Heart left ventricle (tissue), 16 donors: Measurements from ENCODE around the gene PACS2. TPM values are rescaled to one million over a fixed set of nuclear protein-coding genes. Genes with fewer than 3 reads are reported as not detected.
"Not testable (repeated sequence)": the region's sequence is repeated elsewhere in the genome, so short reads cannot be mapped to it uniquely, and the experiment has no call there.

Experiments used
- ATAC-seq, 4 donors: fragments of 200-7000 bp; cut with Tn5 transposase; one replicate each; pipeline ENCODE4 v1.9.1; 2020 to 2022; ENCODE audit warnings: moderate library complexity in 4 of 4, mild to moderate bottlenecking in 3 of 4, moderate number of reproducible peaks in 1 of 4
- DNase-seq, 5 donors: peaks; one replicate each; pipeline ENCODE4 v3.0.0-alpha.2; 2020
- H3K27ac ChIP-seq, 12 donors: fragments of 200-600 bp; sonication (generic) in 4 of 12; one replicate each; pipeline versions ENCODE4 v1.5.0 to v1.8.0; 2016 to 2022; ENCODE audit warnings: mild to moderate bottlenecking in 2 of 12
- H3K27me3 ChIP-seq, 9 donors: fragments of 200-600 bp; sonication (generic) in 2 of 9; one replicate each; pipeline versions ENCODE4 v1.5.1 to v1.8.0; 2016 to 2022; ENCODE audit warnings: mild to moderate bottlenecking in 3 of 9
- H3K36me3 ChIP-seq, 9 donors: fragments of 200-600 bp; sonication (generic) in 2 of 9; one replicate each; pipeline versions ENCODE4 v1.5.0 to v1.8.0; 2018 to 2022; ENCODE audit warnings: mild to moderate bottlenecking in 2 of 9
- H3K4me1 ChIP-seq, 12 donors: fragments of 200-600 bp; sonication (generic) in 4 of 12; one replicate each; pipeline versions ENCODE4 v1.5.0 to v1.8.0; 2016 to 2022; ENCODE audit warnings: mild to moderate bottlenecking in 3 of 12
- H3K4me3 ChIP-seq, 12 donors: fragments of 200-600 bp; sonication (generic) in 4 of 12; one replicate each; pipeline versions ENCODE4 v1.5.0 to v1.8.0; 2017 to 2022; ENCODE audit warnings: mild to moderate bottlenecking in 9 of 12, moderate library complexity in 4 of 12
- H3K9me3 ChIP-seq, 12 donors: fragments of 200-600 bp; sonication (generic) in 4 of 12; one replicate each; pipeline versions ENCODE4 v1.5.0 to v1.8.0; 2016 to 2022; ENCODE audit warnings: mild to moderate bottlenecking in 1 of 12
- CTCF ChIP-seq, 12 donors: fragments of 200-600 bp; sonication (generic) in 4 of 12; IDR thresholded peaks; one replicate each; pipeline versions ENCODE4 v1.5.0 to v1.8.0; 2018 to 2022; ENCODE audit warnings: antibody characterized with exemption in 12 of 12, mild to moderate bottlenecking in 5 of 12
- POLR2A ChIP-seq, 2 donors: fragments of 450-650 bp; IDR thresholded peaks; one replicate each; pipeline ENCODE4 v1.6.1; 2017; ENCODE audit warnings: antibody characterized with exemption in 2 of 2, mild to moderate bottlenecking in 2 of 2, moderate library complexity in 2 of 2
- WGBS, 4 donors: extraction: QIAGEN DNeasy Blood & Tissue Kit in 2 of 4; methylation state at CpG; one replicate each; pipeline versions ENCODE4 v1.1.5 to v1.1.7; 2013 to 2018; 5-methylcytosine and 5-hydroxymethylcytosine counted together
- intact Hi-C, 10 donors: fragments of 100-400 bp; cut with DNase I; formaldehyde crosslinking; loops; one replicate each; pipeline versions ENCODE4 v1.11.1 to v1.14.2; 2022
- polyA plus RNA-seq, 2 donors: library from polyadenylated mRNA; stranded (reverse); fragments of 200-250 nt; gene quantifications; one replicate each; pipeline ENCODE4 v1.2.3, GENCODE V29; 2013
- total RNA-seq, 9 donors: library from RNA; depleted of rRNA in 2 of 9; stranded (reverse); fragments of >200 nt in 2 of 9; fragmentation: NEBNext Ultra II Directional in 3 of 9; extraction: Animal tissue kit (Norgen Biotek cat#: 25700) in 3 of 9; gene quantifications; one replicate each; pipeline versions ENCODE4 v1.1.0 to v1.2.4, GENCODE V29; 2016 to 2023
- donor health status: ischemic (EF 13 %, LVEDD 7.1; RV severe dilation, severe dysfunction).
- donor health status: healthy with polysubstance abuse.
- donor health status: DM: no; HTN: yes; CAD: no.
- donor health status: DM: no; HTN: no; CAD: no.
- donor health status: ischemic (EF 25% LVEDD 6.9; RV normal size, moderate dysfunction).
- donor health status: ischemic (EF 25% LVEDD 5.7; RV mildly dilated, moderate dysfunction).
- donor health status: healthy.
- donor health status: DM: yes; HTN: yes; CAD: no.
- donor health status: ischemic (EF 35%, LVEDD 5.7; RV mildly dilated, moderate dysfunction).
- donor health status: nonischemic (EF 11% LVEDD 7.7; RV severe dilation, severe dysfunction).
- donor health status: DM: yes; HTN: yes; CAD: no.
- donor health status: PGD.
- donor health status: ischemic (EF 29% LVEDD 5.4; RV normal size, mild dysfunction).
- donor health status: nonischemic (EF 23%, LVEDD 6.1; RV moderate dilation, normal function).

The PACS2 gene
- total and polyA plus RNA-seq, 11 donors, result 47.3 to 90.3 (median 60.8) TPM

- Histone ChIP-seq H3K9me3 (no peaks in the 10 kb centered on the region), H3K27me3 (no peaks in the 10 kb centered on the region), H3K36me3 (peaks cover 0 to 43% (median 17%) of the 10 kb centered on the region in 9 donors), H3K4me3 (no peak overlapping the region), H3K4me1 (no peaks in the 10 kb centered on the region), H3K27ac (no peak overlapping the region)
- 95 to 97% (median 96%) methylated on average over 16 to 17 of the region's 17 CpGs for WGBS, 4 donors
- TF ChIP-seq CTCF (IDR thresholded peaks at IDR 0.05) (no peak), POLR2A (IDR thresholded peaks at IDR 0.05) (no peak)
- intact Hi-C loops, result loop anchor here in 2 of 10 donors (10.0 kb wide), 1 partner anchor 73 kb away; no protein-coding TSS in a partner anchor
- DNase-seq (no peak), ATAC-seq (no peak)
These were observed 43.1 kb downstream of the PACS2 start for GRCh38 chr14:105357626-105358025.

DNA sequence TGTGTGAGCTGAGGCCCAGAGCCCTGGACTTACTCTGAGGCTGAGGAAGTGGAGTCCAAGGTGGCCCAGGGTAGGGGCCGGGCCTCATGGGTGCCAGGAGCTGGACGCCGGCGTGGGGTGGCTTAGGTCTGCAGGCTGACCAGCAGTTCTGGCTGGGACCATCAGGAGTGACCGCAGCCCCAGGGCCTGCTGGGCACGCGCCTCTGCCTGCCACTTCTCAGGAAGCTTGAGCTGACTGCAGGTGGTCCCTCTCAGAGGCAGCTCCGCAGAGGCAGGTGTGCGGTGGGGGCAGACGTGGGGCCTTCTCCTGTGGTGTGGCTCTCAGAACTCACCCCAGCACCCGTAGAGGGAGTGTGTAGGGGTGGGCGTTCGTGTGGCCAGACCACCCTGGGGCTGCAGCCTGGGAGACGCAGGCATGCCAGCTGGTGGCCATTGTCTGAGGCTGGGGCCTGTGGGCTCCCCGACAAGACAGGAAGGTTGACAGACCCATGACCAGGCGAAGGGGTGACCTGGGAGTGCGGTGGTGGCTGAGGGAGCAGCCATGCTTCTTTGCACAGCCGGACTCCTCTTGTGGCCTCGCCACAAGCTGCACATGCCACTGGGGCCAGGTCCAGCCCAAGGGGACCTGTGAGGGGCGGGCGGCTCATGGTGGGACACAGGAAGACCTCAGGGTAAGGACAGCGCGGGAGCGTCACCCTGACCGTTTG lies 43.7 kb downstream of the PACS2 start:
- DNase-seq, result no peak
- TF ChIP-seq CTCF (IDR thresholded peaks at IDR 0.05), result no peak
- TF ChIP-seq POLR2A (IDR thresholded peaks at IDR 0.05), result no peak
- H3K4me1 ChIP-seq, result no peaks in the 10 kb centered on the region
- 93 to 96% (median 95%) methylated on average over 18 to 25 of the region's 25 CpGs for WGBS, 4 donors
- no peaks in the 10 kb centered on the region for H3K9me3 ChIP-seq
- H3K36me3 ChIP-seq, result peaks cover 0 to 43% (median 17%) of the 10 kb centered on the region in 9 donors
- intact Hi-C loops, result loop anchor here in 2 of 10 donors (10.0 kb wide), 1 partner anchor 73 kb away; no protein-coding TSS in a partner anchor
- peak in 1 of 4 donors; percentile 25 for ATAC-seq
- no peak overlapping the region for H3K4me3 ChIP-seq
- H3K27ac ChIP-seq, result no peak overlapping the region
- no peaks in the 10 kb centered on the region for H3K27me3 ChIP-seq

DNA sequence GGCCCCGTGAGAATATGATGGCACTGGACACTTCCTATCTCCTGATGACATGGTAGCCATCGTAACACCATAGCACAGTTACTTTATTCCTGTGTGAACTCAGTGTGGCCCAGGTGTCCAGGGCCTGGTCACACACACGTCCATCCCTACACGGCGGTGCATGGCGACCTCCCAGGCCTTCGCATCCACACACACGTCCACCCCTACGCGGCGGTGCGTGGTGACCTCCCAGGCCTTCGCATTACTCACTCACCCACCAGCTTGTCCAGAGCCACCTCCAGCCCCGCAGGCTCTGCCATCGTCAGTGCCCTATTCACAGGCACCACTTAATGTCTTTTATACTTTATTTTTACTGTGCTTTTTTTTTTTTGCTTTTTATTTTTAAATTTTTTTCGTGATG lies 44.4 kb downstream of the PACS2 start:
- Histone ChIP-seq H3K27ac (no peak overlapping the region), H3K27me3 (no peaks in the 10 kb centered on the region), H3K36me3 (peaks cover 0 to 41% (median 17%) of the 10 kb centered on the region in 9 donors), H3K4me1 (peaks cover 0 to 1% (median 0%) of the 10 kb centered on the region in 12 donors), H3K9me3 (no peaks in the 10 kb centered on the region), H3K4me3 (no peak overlapping the region)
- ATAC-seq (no peak), DNase-seq (no peak)
- WGBS, 4 donors, result 94 to 96% (median 94%) methylated on average over 15 to 16 of the region's 16 CpGs
- intact Hi-C loops, result loop anchor here in 2 of 10 donors (10.0 kb wide), 1 partner anchor 74 kb away; no protein-coding TSS in a partner anchor
- TF ChIP-seq POLR2A (IDR thresholded peaks at IDR 0.05) (no peak), CTCF (IDR thresholded peaks at IDR 0.05) (no peak)

GRCh38 chr14:105361412-105361811 lies 46.9 kb downstream of the PACS2 start:
- ATAC-seq, H3K4me3 ChIP-seq, H3K27ac ChIP-seq, H3K9me3 ChIP-seq, DNase-seq, H3K4me1 ChIP-seq, H3K27me3 ChIP-seq, intact Hi-C loops: not testable (repeated sequence)
- peaks cover 0 to 23% (median 10%) of the 10 kb centered on the region in 9 donors for H3K36me3 ChIP-seq
- WGBS, 4 donors, result 97 to 98% (median 97%) methylated on average over 10 of the region's 10 CpGs
